Measurements from ENCODE around the gene MVB12A.

MVB12A gene

GRCh38 chr19:17473041-17473440 lies 53.2 kb downstream of the MVB12A start:
- DNase-seq (ENCODE audit: low spot score): no peak
